Measurements from ENCODE around the gene DAB2.

The DAB2 gene

GRCh38 chr5:39440958-39441624, 16.3 kb upstream of the DAB2 start:
- H4K20me1 ChIP-seq (ENCODE audit: insufficient read depth, low read length), result no peaks in the 10 kb centered on the region
- H3K79me2 ChIP-seq (ENCODE audit: insufficient read depth, low read length), result no peaks in the 10 kb centered on the region
- no peaks in the 10 kb centered on the region for H3F3A ChIP-seq (ENCODE audit: insufficient read depth, low read length)
- no peaks in the 10 kb centered on the region for H3K27me3 ChIP-seq (ENCODE audit: insufficient read depth, low read length)
- TF ChIP-seq EZH2 (IDR thresholded peaks at IDR 0.05; ENCODE audit: borderline replicate concordance, low read length) (no peak), CTCF (IDR thresholded peaks at IDR 0.05; ENCODE audit: low read length) (no peak)
- no peaks in the 10 kb centered on the region for H3K36me3 ChIP-seq (ENCODE audit: insufficient read depth, low read length)
- H3K4me1 ChIP-seq (ENCODE audit: insufficient read depth, low read length, severe bottlenecking), result no peaks in the 10 kb centered on the region
- H3K9me2 ChIP-seq (ENCODE audit: low read depth, low read length), result no peaks in the 10 kb centered on the region
- no peak overlapping the region for H3K4me3 ChIP-seq (ENCODE audit: low read depth, low read length, poor library complexity, severe bottlenecking)
- no peak overlapping the region for H2AFZ ChIP-seq (ENCODE audit: low read length)
- no peak overlapping the region for H3K27ac ChIP-seq (ENCODE audit: low read depth, low read length, poor library complexity, severe bottlenecking)
- H3K9me3 ChIP-seq (ENCODE audit: low read length), result no peaks in the 10 kb centered on the region
- H3K9ac ChIP-seq (ENCODE audit: low read length), result no peak overlapping the region
- H3K4me2 ChIP-seq (ENCODE audit: low read length), result no peak overlapping the region

DNA sequence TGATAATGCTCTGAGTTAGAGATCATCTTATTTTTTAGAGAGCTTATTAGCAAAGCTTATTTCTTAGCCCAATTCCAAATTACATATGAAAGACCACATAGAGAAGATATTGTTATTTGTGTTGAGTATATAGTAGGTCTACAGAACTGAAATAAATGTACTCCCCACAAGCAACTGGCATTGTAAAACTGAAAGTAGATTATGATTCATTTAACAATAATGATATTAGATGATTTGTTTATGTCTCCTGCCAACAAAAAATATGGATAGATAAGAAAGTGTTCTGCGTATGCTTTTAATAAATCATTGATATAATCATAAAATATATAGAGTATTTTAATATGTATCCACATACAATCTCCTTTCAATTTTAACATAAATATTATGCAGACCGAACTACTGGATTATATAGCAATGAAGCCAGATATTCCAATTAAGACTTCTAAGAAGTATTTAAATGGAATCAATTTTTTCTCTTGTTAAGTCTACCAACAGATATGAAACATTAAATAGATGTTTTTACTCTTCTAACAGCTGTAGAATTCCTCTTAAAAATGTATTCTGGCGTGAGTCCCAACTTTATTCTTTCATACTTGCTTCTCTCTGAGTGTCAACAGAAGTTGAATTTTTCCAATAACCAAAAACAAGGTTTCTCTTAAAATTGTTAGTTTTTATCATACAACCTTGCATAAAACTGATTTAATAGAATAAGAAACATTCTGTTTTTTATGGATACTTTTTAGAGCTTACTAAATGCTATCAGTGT, 15.6 kb upstream of the DAB2 start:
- H3K27ac ChIP-seq (ENCODE audit: low read depth, low read length, poor library complexity, severe bottlenecking), result no peak overlapping the region
- no peaks in the 10 kb centered on the region for H3K27me3 ChIP-seq (ENCODE audit: insufficient read depth, low read length)
- no peaks in the 10 kb centered on the region for H3K36me3 ChIP-seq (ENCODE audit: insufficient read depth, low read length)
- H3K9ac ChIP-seq (ENCODE audit: low read length), result no peak overlapping the region
- H3K4me2 ChIP-seq (ENCODE audit: low read length), result no peak overlapping the region
- H3K4me1 ChIP-seq (ENCODE audit: insufficient read depth, low read length, severe bottlenecking), result no peaks in the 10 kb centered on the region
- H3K4me3 ChIP-seq (ENCODE audit: low read depth, low read length, poor library complexity, severe bottlenecking), result no peak overlapping the region
- no peak overlapping the region for H2AFZ ChIP-seq (ENCODE audit: low read length)
- no peak for TF ChIP-seq EZH2 (IDR thresholded peaks at IDR 0.05; ENCODE audit: borderline replicate concordance, low read length)
- TF ChIP-seq CTCF (IDR thresholded peaks at IDR 0.05; ENCODE audit: low read length), result no peak
- no peaks in the 10 kb centered on the region for H3K79me2 ChIP-seq (ENCODE audit: insufficient read depth, low read length)
- H3K9me3 ChIP-seq (ENCODE audit: low read length), result no peaks in the 10 kb centered on the region
- no peaks in the 10 kb centered on the region for H3K9me2 ChIP-seq (ENCODE audit: low read depth, low read length)
- H4K20me1 ChIP-seq (ENCODE audit: insufficient read depth, low read length), result no peaks in the 10 kb centered on the region
- no peaks in the 10 kb centered on the region for H3F3A ChIP-seq (ENCODE audit: insufficient read depth, low read length)

- no peaks in the 10 kb centered on the region for H4K20me1 ChIP-seq (ENCODE audit: insufficient read depth, low read length)
- no peak overlapping the region for H2AFZ ChIP-seq (ENCODE audit: low read length)
- H3K9me3 ChIP-seq (ENCODE audit: low read length), result no peaks in the 10 kb centered on the region
- no peaks in the 10 kb centered on the region for H3K36me3 ChIP-seq (ENCODE audit: insufficient read depth, low read length)
- H3K4me1 ChIP-seq (ENCODE audit: insufficient read depth, low read length, severe bottlenecking), result no peaks in the 10 kb centered on the region
- H3K4me3 ChIP-seq (ENCODE audit: low read depth, low read length, poor library complexity, severe bottlenecking), result no peak overlapping the region
- H3K4me2 ChIP-seq (ENCODE audit: low read length), result no peak overlapping the region
- H3K79me2 ChIP-seq (ENCODE audit: insufficient read depth, low read length), result no peaks in the 10 kb centered on the region
- no peak for TF ChIP-seq CTCF (IDR thresholded peaks at IDR 0.05; ENCODE audit: low read length)
- no peak for TF ChIP-seq EZH2 (IDR thresholded peaks at IDR 0.05; ENCODE audit: borderline replicate concordance, low read length)
- H3K27ac ChIP-seq (ENCODE audit: low read depth, low read length, poor library complexity, severe bottlenecking), result no peak overlapping the region
- H3K9ac ChIP-seq (ENCODE audit: low read length), result no peak overlapping the region
- H3K9me2 ChIP-seq (ENCODE audit: low read depth, low read length), result no peaks in the 10 kb centered on the region
- no peaks in the 10 kb centered on the region for H3F3A ChIP-seq (ENCODE audit: insufficient read depth, low read length)
- no peaks in the 10 kb centered on the region for H3K27me3 ChIP-seq (ENCODE audit: insufficient read depth, low read length)
These were observed 14.9 kb upstream of the DAB2 start for GRCh38 chr5:39439582-39440162.
